ENCODE results near the gene CELA2A. TPM values are rescaled to one million over a fixed set of nuclear protein-coding genes. Genes with fewer than 3 reads are reported as not detected.

CELA2A gene
- total and polyA plus RNA-seq, 7 experiments from 2014 or later = not detected

- Histone ChIP-seq H3K27me3 (ENCODE audit: control insufficient read depth in 2 of 2, insufficient read depth in 2 of 2, low read length in 2 of 2) (no peaks in the 10 kb centered on the region), H3K27ac (ENCODE audit: low read depth, low read length) (no peak overlapping the region), H3K9me3 (ENCODE audit: control insufficient read depth in 2 of 3, low read length in 3 of 3) (no peaks in the 10 kb centered on the region), H3K4me3 (ENCODE audit: low read length) (no peak overlapping the region), H3K36me3 (ENCODE audit: control insufficient read depth in 2 of 3, insufficient read depth in 3 of 3, low read length in 3 of 3) (peaks cover 0 to 31% (median 0%) of the 10 kb centered on the region in 3 experiments), H3K4me1 (ENCODE audit: control insufficient read depth in 2 of 2, insufficient read depth in 2 of 2, low read length in 2 of 2) (no peaks in the 10 kb centered on the region)
- Mint-ChIP-seq H3K4me3 (no peak overlapping the region), H3K4me1 (peaks cover 0 to 14% (median 0%) of the 10 kb centered on the region in 7 donors), H3K9me3 (no peaks in the 10 kb centered on the region), H3K27me3 (no peaks in the 10 kb centered on the region), H3K27ac (no peak overlapping the region), H3K36me3 (peaks cover 0 to 60% (median 28%) of the 10 kb centered on the region in 5 donors)
- no peak for ATAC-seq
- intact Hi-C loops (cut with micrococcal nuclease) = no loop called here
- ChIA-PET POLR2A (no interaction called here), CTCF (no interaction called here)
- DNase-seq = no peak
Observed at GRCh38 chr1:15493869-15494390, 37.4 kb downstream of the CELA2A start.

- Mint-ChIP-seq H3K9me3 (no peaks in the 10 kb centered on the region), H3K27ac (peak overlapping the region in 1 of 9 donors; percentile 62), H3K27me3 (no peaks in the 10 kb centered on the region), H3K36me3 (peaks cover 0 to 35% (median 20%) of the 10 kb centered on the region in 5 donors), H3K4me3 (no peak overlapping the region), H3K4me1 (no peaks in the 10 kb centered on the region)
- DNase-seq (no peak), ATAC-seq (no peak)
- intact Hi-C loops (cut with micrococcal nuclease) = loop anchor here in 1 of 2 donors (5.0 kb wide), 1 partner anchor 178 kb away; no protein-coding TSS in a partner anchor
- Histone ChIP-seq H3K27me3 (ENCODE audit: control insufficient read depth in 2 of 2, insufficient read depth in 2 of 2, low read length in 2 of 2) (no peaks in the 10 kb centered on the region), H3K36me3 (ENCODE audit: control insufficient read depth in 2 of 3, insufficient read depth in 3 of 3, low read length in 3 of 3) (peaks cover 0 to 34% (median 3%) of the 10 kb centered on the region in 3 experiments), H3K4me1 (ENCODE audit: control insufficient read depth in 2 of 2, insufficient read depth in 2 of 2, low read length in 2 of 2) (no peaks in the 10 kb centered on the region), H3K27ac (ENCODE audit: low read depth, low read length) (no peak overlapping the region), H3K9me3 (ENCODE audit: control insufficient read depth in 2 of 3, low read length in 3 of 3) (no peaks in the 10 kb centered on the region), H3K4me3 (ENCODE audit: low read length) (no peak overlapping the region)
- ChIA-PET POLR2A (no interaction called here), CTCF (interaction anchor here (0.6 kb wide), 1 partner anchor 54 kb away, joined by 4 read pairs; no protein-coding TSS in a partner anchor)
Observed at GRCh38 chr1:15500184-15501178, 43.9 kb downstream of the CELA2A start.

GRCh38 chr1:15501208-15502032 is 44.9 kb downstream of the CELA2A start:
- no peak overlapping the region for H3K27ac ChIP-seq (ENCODE audit: low read depth, low read length)

GRCh38 chr1:15504436-15504835 is 47.9 kb downstream of the CELA2A start:
- peaks cover 0 to 5% (median 0%) of the 10 kb centered on the region in 7 donors for H3K4me1 Mint-ChIP-seq
- DNase-seq (no peak), ATAC-seq (no peak)
- H3K9me3 ChIP-seq (ENCODE audit: control insufficient read depth in 2 of 3, low read length in 3 of 3) = no peaks in the 10 kb centered on the region
- no peaks in the 10 kb centered on the region for H3K4me1 ChIP-seq (ENCODE audit: control insufficient read depth in 2 of 2, insufficient read depth in 2 of 2, low read length in 2 of 2)
- no peak overlapping the region for H3K27ac ChIP-seq (ENCODE audit: low read depth, low read length)
- no peaks in the 10 kb centered on the region for H3K9me3 Mint-ChIP-seq
- ChIA-PET CTCF (interaction anchor here (0.6 kb wide), 2 partner anchors 14 to 1125 kb away, joined by 3 read pairs; no protein-coding TSS in a partner anchor), POLR2A (no interaction called here)
- peak overlapping the region in 1 of 9 donors; percentile 25 for H3K27ac Mint-ChIP-seq
- H3K27me3 ChIP-seq (ENCODE audit: control insufficient read depth in 2 of 2, insufficient read depth in 2 of 2, low read length in 2 of 2) = no peaks in the 10 kb centered on the region
- H3K4me3 ChIP-seq (ENCODE audit: low read length) = no peak overlapping the region
- peaks cover 0 to 24% (median 5%) of the 10 kb centered on the region in 5 donors for H3K36me3 Mint-ChIP-seq
- no peaks in the 10 kb centered on the region for H3K27me3 Mint-ChIP-seq
- intact Hi-C loops (cut with micrococcal nuclease) = loop anchor here in 1 of 2 donors (5.0 kb wide), 1 partner anchor 182 kb away; no protein-coding TSS in a partner anchor
- no peak overlapping the region for H3K4me3 Mint-ChIP-seq
- H3K36me3 ChIP-seq (ENCODE audit: control insufficient read depth in 2 of 3, insufficient read depth in 3 of 3, low read length in 3 of 3) = peaks cover 0 to 51% (median 3%) of the 10 kb centered on the region in 3 experiments

More at GRCh38 chr1:15501208-15502032, 44.9 kb downstream of the CELA2A start:
- no peaks in the 10 kb centered on the region for H3K4me1 Mint-ChIP-seq
- ATAC-seq (peak; percentile 71), DNase-seq (peak in 5 of 9 donors; percentile 8 to 45 (median 13))
- Histone ChIP-seq H3K4me3 (ENCODE audit: low read length) (no peak overlapping the region), H3K27me3 (ENCODE audit: control insufficient read depth in 2 of 2, insufficient read depth in 2 of 2, low read length in 2 of 2) (no peaks in the 10 kb centered on the region), H3K36me3 (ENCODE audit: control insufficient read depth in 2 of 3, insufficient read depth in 3 of 3, low read length in 3 of 3) (peaks cover 0 to 42% (median 3%) of the 10 kb centered on the region in 3 experiments), H3K9me3 (ENCODE audit: control insufficient read depth in 2 of 3, low read length in 3 of 3) (no peaks in the 10 kb centered on the region), H3K4me1 (ENCODE audit: control insufficient read depth in 2 of 2, insufficient read depth in 2 of 2, low read length in 2 of 2) (no peaks in the 10 kb centered on the region)
- no peaks in the 10 kb centered on the region for H3K27me3 Mint-ChIP-seq
- H3K4me3 Mint-ChIP-seq = no peak overlapping the region
- POLR2A ChIA-PET = no interaction called here
- peaks cover 0 to 25% (median 11%) of the 10 kb centered on the region in 5 donors for H3K36me3 Mint-ChIP-seq
- intact Hi-C loops (cut with micrococcal nuclease) = loop anchor here in 1 of 2 donors (5.0 kb wide), 1 partner anchor 179 kb away; no protein-coding TSS in a partner anchor
- no peaks in the 10 kb centered on the region for H3K9me3 Mint-ChIP-seq
- CTCF ChIA-PET = interaction anchor here (0.6 kb wide), 1 partner anchor 53 kb away, joined by 4 read pairs; no protein-coding TSS in a partner anchor
- no peak overlapping the region for H3K27ac Mint-ChIP-seq

GRCh38 chr1:15506831-15507230 is 50.3 kb downstream of the CELA2A start:
- Mint-ChIP-seq H3K27ac (no peak overlapping the region), H3K36me3 (peaks cover 0 to 31% (median 8%) of the 10 kb centered on the region in 5 donors), H3K4me1 (peaks cover 0 to 13% (median 0%) of the 10 kb centered on the region in 7 donors), H3K9me3 (no peaks in the 10 kb centered on the region), H3K27me3 (no peaks in the 10 kb centered on the region), H3K4me3 (no peak overlapping the region)
- ChIA-PET CTCF (no interaction called here), POLR2A (no interaction called here)
- no peaks in the 10 kb centered on the region for H3K27me3 ChIP-seq (ENCODE audit: control insufficient read depth in 2 of 2, insufficient read depth in 2 of 2, low read length in 2 of 2)
- ATAC-seq = no peak
- intact Hi-C loops (cut with micrococcal nuclease) = no loop called here
- H3K4me3 ChIP-seq (ENCODE audit: low read length) = no peak overlapping the region
- no peaks in the 10 kb centered on the region for H3K4me1 ChIP-seq (ENCODE audit: control insufficient read depth in 2 of 2, insufficient read depth in 2 of 2, low read length in 2 of 2)
- DNase-seq = no peak
- H3K9me3 ChIP-seq (ENCODE audit: control insufficient read depth in 2 of 3, low read length in 3 of 3) = no peaks in the 10 kb centered on the region
- H3K27ac ChIP-seq (ENCODE audit: low read depth, low read length) = no peak overlapping the region
- H3K36me3 ChIP-seq (ENCODE audit: control insufficient read depth in 2 of 3, insufficient read depth in 3 of 3, low read length in 3 of 3) = peaks cover 0 to 39% (median 3%) of the 10 kb centered on the region in 3 experiments

- Mint-ChIP-seq H3K36me3 (peaks cover 0 to 32% (median 12%) of the 10 kb centered on the region in 5 donors), H3K27ac (no peak overlapping the region), H3K27me3 (no peaks in the 10 kb centered on the region), H3K9me3 (no peaks in the 10 kb centered on the region), H3K4me3 (no peak overlapping the region), H3K4me1 (peaks cover 0 to 17% (median 0%) of the 10 kb centered on the region in 7 donors)
- Histone ChIP-seq H3K27ac (ENCODE audit: low read depth, low read length) (no peak overlapping the region), H3K27me3 (ENCODE audit: control insufficient read depth in 2 of 2, insufficient read depth in 2 of 2, low read length in 2 of 2) (no peaks in the 10 kb centered on the region), H3K4me3 (ENCODE audit: low read length) (no peak overlapping the region), H3K4me1 (ENCODE audit: control insufficient read depth in 2 of 2, insufficient read depth in 2 of 2, low read length in 2 of 2) (no peaks in the 10 kb centered on the region), H3K36me3 (ENCODE audit: control insufficient read depth in 2 of 3, insufficient read depth in 3 of 3, low read length in 3 of 3) (peaks cover 0 to 37% (median 8%) of the 10 kb centered on the region in 3 experiments), H3K9me3 (ENCODE audit: control insufficient read depth in 2 of 3, low read length in 3 of 3) (no peaks in the 10 kb centered on the region)
- intact Hi-C loops (cut with micrococcal nuclease) = no loop called here
- POLR2A ChIA-PET = no interaction called here
- CTCF ChIA-PET = no interaction called here
- DNase-seq (no peak), ATAC-seq (no peak)
Observed at GRCh38 chr1:15507278-15507677, 50.7 kb downstream of the CELA2A start.

Data from naive thymus-derived CD4-positive, alpha-beta T cell (primary cell).